Measurements from ENCODE around the gene NNT. TPM values are rescaled to one million over a fixed set of nuclear protein-coding genes. Genes with fewer than 3 reads are reported as not detected.

NNT gene
- total and polyA plus RNA-seq, 4 donors, result 13.9 to 69.4 (median 37.0) TPM

DNA sequence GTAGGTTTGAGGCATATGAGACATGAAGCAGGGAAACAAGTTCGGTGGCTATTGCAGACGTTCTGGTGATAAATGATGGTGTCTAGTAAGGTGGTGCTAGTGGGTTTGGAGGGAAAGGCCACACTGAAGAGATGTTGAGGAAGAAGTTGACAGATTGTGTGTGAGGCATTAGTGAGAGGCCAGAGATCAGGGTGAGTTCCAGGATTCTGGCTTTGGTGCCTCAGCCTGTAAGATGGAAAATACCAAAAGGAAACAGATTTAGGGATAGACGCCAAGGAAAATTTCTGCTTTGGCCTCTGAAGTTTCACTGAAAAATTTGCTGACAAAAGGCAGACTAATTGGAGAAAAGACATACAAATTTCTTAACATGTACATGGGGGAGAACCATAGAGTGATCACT, 39.7 kb upstream of the NNT start:
- Histone ChIP-seq H3K36me3 (ENCODE audit: control insufficient read depth in 1 of 2, insufficient read depth in 2 of 2, low read length in 1 of 2) (no peaks in the 10 kb centered on the region), H3K27ac (ENCODE audit: low read depth in 1 of 2, low read length in 2 of 2) (peak overlapping the region; percentile 22 to 47), H3K9me3 (ENCODE audit: control insufficient read depth, low read length) (no peaks in the 10 kb centered on the region), H3K4me1 (ENCODE audit: control insufficient read depth in 1 of 2, insufficient read depth in 2 of 2, low read length in 2 of 2) (no peaks in the 10 kb centered on the region), H3K27me3 (ENCODE audit: control insufficient read depth in 1 of 2, insufficient read depth in 2 of 2, low read length in 1 of 2) (no peaks in the 10 kb centered on the region), H3K4me3 (ENCODE audit: low read length in 2 of 2) (no peak overlapping the region)
- 6 to 10% methylated on average over 3 of the region's 3 CpGs for WGBS, 2 donors
- ATAC-seq (ENCODE audit: low FRiP score) (no peak), DNase-seq (no peak)
- intact Hi-C loops (cut with DNase I), result no loop called here

DNA sequence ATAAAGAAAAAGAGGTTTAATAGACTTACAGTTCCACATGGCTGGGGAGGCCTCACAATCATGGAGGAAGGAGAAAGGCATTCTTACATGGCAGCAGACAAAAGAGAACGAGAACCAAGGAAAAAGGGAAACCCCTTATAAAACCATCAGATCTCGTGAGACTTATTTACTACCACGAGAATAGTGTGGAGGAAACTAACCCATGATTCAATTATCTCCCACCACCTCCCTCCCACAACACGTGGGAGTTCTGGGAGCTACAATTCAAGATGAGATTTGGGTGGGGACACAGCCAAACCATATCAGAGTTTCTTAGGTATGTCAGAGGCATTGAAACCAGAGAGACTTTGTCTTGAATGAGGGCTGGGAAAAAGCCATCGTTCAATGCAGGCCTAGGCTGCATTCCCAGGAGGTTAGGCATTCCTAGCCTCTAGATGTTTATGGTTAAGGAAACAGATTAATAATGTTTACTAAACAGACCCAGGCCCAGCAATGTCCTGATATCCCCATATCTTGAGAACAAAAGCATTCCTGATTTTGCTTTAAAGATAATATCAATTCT, 38.6 kb upstream of the NNT start:
- Histone ChIP-seq H3K27me3 (ENCODE audit: control insufficient read depth in 1 of 2, insufficient read depth in 2 of 2, low read length in 1 of 2) (no peaks in the 10 kb centered on the region), H3K4me3 (ENCODE audit: low read length in 2 of 2) (no peak overlapping the region), H3K4me1 (ENCODE audit: control insufficient read depth in 1 of 2, insufficient read depth in 2 of 2, low read length in 2 of 2) (no peaks in the 10 kb centered on the region), H3K27ac (ENCODE audit: low read depth in 1 of 2, low read length in 2 of 2) (no peak overlapping the region), H3K36me3 (ENCODE audit: control insufficient read depth in 1 of 2, insufficient read depth in 2 of 2, low read length in 1 of 2) (no peaks in the 10 kb centered on the region), H3K9me3 (ENCODE audit: control insufficient read depth, low read length) (no peaks in the 10 kb centered on the region)
- intact Hi-C loops (cut with DNase I), result no loop called here
- WGBS, 2 donors, result 72 to 74% methylated on average over 5 of the region's 5 CpGs
- DNase-seq (no peak), ATAC-seq (ENCODE audit: low FRiP score) (no peak)

DNA sequence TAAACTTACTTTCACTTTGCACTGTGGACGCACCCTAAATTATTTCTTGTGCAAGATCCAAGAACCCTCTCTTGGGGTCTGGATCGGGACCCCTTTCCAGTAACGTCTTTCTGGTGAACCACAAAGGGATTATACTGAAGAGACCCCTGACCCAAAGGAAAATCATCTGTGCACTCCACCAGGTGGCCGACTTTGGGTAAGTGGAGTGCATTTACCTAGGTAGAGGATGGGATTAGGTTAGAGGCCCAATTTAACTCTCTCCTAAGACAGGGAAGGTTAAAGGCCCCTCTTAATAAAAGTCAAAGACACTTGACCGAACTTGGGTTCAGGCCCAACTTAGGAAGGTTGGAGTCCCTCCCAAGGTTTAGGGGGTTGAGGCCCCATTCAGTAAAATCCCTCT, 37.9 kb upstream of the NNT start:
- no peak for DNase-seq
- Histone ChIP-seq H3K36me3 (ENCODE audit: control insufficient read depth in 1 of 2, insufficient read depth in 2 of 2, low read length in 1 of 2) (no peaks in the 10 kb centered on the region), H3K27me3 (ENCODE audit: control insufficient read depth in 1 of 2, insufficient read depth in 2 of 2, low read length in 1 of 2) (no peaks in the 10 kb centered on the region), H3K4me1 (ENCODE audit: control insufficient read depth in 1 of 2, insufficient read depth in 2 of 2, low read length in 2 of 2) (no peaks in the 10 kb centered on the region), H3K27ac (ENCODE audit: low read depth in 1 of 2, low read length in 2 of 2) (no peak overlapping the region), H3K9me3 (ENCODE audit: control insufficient read depth, low read length) (no peaks in the 10 kb centered on the region), H3K4me3 (ENCODE audit: low read length in 2 of 2) (no peak overlapping the region)
- intact Hi-C loops (cut with DNase I), result no loop called here
- WGBS, 2 donors, result 94 to 95% methylated on average over 5 of the region's 5 CpGs
- no peak for ATAC-seq (ENCODE audit: low FRiP score)

DNA sequence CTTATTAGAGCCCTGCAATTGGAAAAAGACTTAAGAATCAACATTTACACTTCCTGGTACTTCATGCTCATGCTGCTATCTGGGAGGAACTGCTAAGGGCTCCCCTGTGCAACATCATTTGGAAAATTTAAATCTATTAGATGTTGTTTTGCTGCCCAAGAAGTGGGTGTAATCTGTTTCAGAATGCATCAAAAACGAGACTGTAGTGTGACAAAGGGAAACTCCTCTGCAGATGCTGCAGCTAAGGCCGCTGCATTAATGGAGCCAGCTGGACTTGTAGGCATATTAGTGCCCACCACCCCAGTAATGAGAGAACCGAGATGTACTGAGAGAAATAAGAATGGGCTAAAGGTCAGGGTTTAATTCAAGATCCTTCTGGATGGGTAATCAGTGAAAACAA, 35.0 kb upstream of the NNT start:
- DNase-seq (no peak), ATAC-seq (ENCODE audit: low FRiP score) (no peak)
- H3K36me3 ChIP-seq (ENCODE audit: control insufficient read depth in 1 of 2, insufficient read depth in 2 of 2, low read length in 1 of 2), result no peaks in the 10 kb centered on the region
- H3K4me3 ChIP-seq (ENCODE audit: low read length in 2 of 2), result no peak overlapping the region
- H3K27me3 ChIP-seq (ENCODE audit: control insufficient read depth in 1 of 2, insufficient read depth in 2 of 2, low read length in 1 of 2), result no peaks in the 10 kb centered on the region
- intact Hi-C loops (cut with DNase I), result no loop called here
- H3K27ac ChIP-seq (ENCODE audit: low read depth in 1 of 2, low read length in 2 of 2), result no peak overlapping the region
- no peaks in the 10 kb centered on the region for H3K9me3 ChIP-seq (ENCODE audit: control insufficient read depth, low read length)
- WGBS, 2 donors, result 92 to 93% methylated on average over 3 of the region's 3 CpGs
- H3K4me1 ChIP-seq (ENCODE audit: control insufficient read depth in 1 of 2, insufficient read depth in 2 of 2, low read length in 2 of 2), result no peaks in the 10 kb centered on the region

DNA sequence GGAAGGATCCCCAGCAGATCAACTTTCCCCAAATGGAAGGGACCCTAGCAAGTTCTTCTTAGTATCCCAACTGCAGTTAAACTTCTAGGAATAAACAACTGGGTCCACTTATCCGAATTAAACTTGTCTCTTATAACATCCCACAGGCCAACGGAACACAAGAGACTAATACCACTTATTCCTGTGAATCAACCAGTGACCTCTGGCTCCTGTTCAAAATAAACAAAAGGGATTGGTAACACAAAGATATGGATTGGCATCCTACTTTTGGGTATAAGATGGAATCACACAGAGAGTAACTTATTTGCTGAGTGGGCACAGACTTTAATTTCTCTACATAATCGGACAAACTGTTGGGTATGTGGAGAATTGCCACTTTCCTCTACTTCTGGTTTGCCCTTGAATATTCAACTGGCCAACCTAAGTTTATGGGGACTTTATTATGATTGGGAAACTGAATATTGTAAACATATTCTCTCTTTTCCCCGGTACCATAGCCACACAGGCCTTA, 33.7 kb upstream of the NNT start:
- no peaks in the 10 kb centered on the region for H3K36me3 ChIP-seq (ENCODE audit: control insufficient read depth in 1 of 2, insufficient read depth in 2 of 2, low read length in 1 of 2)
- H3K4me3 ChIP-seq (ENCODE audit: low read length in 2 of 2), result no peak overlapping the region
- intact Hi-C loops (cut with DNase I), result no loop called here
- H3K4me1 ChIP-seq (ENCODE audit: control insufficient read depth in 1 of 2, insufficient read depth in 2 of 2, low read length in 2 of 2), result no peaks in the 10 kb centered on the region
- H3K27me3 ChIP-seq (ENCODE audit: control insufficient read depth in 1 of 2, insufficient read depth in 2 of 2, low read length in 1 of 2), result no peaks in the 10 kb centered on the region
- H3K9me3 ChIP-seq (ENCODE audit: control insufficient read depth, low read length), result no peaks in the 10 kb centered on the region
- DNase-seq (no peak), ATAC-seq (ENCODE audit: low FRiP score) (no peak)
- WGBS, 2 donors, result 91 to 93% methylated on average over 4 of the region's 4 CpGs
- no peak overlapping the region for H3K27ac ChIP-seq (ENCODE audit: low read depth in 1 of 2, low read length in 2 of 2)

DNA sequence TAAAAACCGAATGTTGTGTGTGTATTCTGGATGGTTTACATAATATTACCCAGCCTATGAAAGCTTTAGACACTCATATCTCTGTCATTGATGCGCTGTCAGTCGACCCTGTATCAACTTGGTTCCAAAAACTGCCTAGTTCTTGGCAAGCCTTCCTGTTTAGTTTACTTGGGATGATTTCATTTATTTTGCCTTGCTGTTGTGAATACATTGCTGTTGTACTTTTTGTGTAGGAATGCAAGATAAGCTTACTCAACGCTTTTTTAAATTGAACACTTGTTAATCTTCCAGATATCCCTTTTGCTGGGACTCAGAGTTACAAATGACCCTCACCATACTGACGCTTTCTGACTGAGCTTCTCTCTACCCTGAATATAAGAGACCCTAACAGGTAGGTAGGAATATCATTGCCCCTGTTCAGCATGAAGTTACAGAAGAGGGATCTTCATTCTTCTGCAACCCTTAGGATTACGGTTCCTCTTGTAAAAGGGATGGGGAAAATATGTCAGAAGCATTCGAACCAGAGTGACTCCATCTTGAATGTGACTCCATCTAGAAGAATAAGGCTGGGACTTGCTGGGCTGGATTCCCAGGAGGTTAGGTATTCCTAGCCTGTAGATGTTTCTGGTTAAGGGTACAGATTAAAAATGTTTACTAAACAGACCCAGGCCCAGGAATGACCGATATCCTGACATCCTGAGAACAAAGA, 32.4 kb upstream of the NNT start:
- 62 to 67% methylated on average over 8 of the region's 8 CpGs for WGBS, 2 donors
- Histone ChIP-seq H3K27ac (ENCODE audit: low read depth in 1 of 2, low read length in 2 of 2) (no peak overlapping the region), H3K4me3 (ENCODE audit: low read length in 2 of 2) (peak overlapping the region; percentile 48 to 54)

DNA sequence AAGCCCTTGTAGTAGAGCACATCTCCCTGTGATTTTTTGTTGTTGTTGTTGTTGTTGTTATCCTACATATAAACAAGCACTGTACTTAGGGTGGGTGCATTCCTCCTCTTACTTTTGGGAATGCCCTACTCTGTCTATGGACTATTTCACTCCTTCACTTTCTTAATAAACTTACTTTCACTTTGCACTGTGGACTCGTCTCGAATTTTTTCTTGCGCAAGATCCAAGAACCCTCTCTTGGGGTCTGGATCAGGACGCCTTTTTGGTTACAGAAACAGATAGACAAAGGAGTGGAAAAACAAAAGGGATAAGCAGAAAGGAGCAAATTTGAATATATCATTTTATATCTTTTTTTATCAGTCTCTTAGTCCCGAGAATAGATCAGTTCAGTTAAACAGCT, 31.7 kb upstream of the NNT start:
- 6 to 9% methylated on average over 5 of the region's 5 CpGs for WGBS, 2 donors
- Histone ChIP-seq H3K4me1 (ENCODE audit: control insufficient read depth in 1 of 2, insufficient read depth in 2 of 2, low read length in 2 of 2) (no peaks in the 10 kb centered on the region), H3K27me3 (ENCODE audit: control insufficient read depth in 1 of 2, insufficient read depth in 2 of 2, low read length in 1 of 2) (no peaks in the 10 kb centered on the region), H3K36me3 (ENCODE audit: control insufficient read depth in 1 of 2, insufficient read depth in 2 of 2, low read length in 1 of 2) (no peaks in the 10 kb centered on the region), H3K27ac (ENCODE audit: low read depth in 1 of 2, low read length in 2 of 2) (no peak overlapping the region), H3K4me3 (ENCODE audit: low read length in 2 of 2) (peak overlapping the region; percentile 48 to 54), H3K9me3 (ENCODE audit: control insufficient read depth, low read length) (no peaks in the 10 kb centered on the region)
- intact Hi-C loops (cut with DNase I), result no loop called here
- DNase-seq (no peak), ATAC-seq (ENCODE audit: low FRiP score) (peak; percentile 53)

More for the DNA sequence above, 32.4 kb upstream of the NNT start:
- Histone ChIP-seq H3K4me1 (ENCODE audit: control insufficient read depth in 1 of 2, insufficient read depth in 2 of 2, low read length in 2 of 2) (no peaks in the 10 kb centered on the region), H3K9me3 (ENCODE audit: control insufficient read depth, low read length) (no peaks in the 10 kb centered on the region), H3K36me3 (ENCODE audit: control insufficient read depth in 1 of 2, insufficient read depth in 2 of 2, low read length in 1 of 2) (no peaks in the 10 kb centered on the region), H3K27me3 (ENCODE audit: control insufficient read depth in 1 of 2, insufficient read depth in 2 of 2, low read length in 1 of 2) (no peaks in the 10 kb centered on the region)
- DNase-seq (no peak), ATAC-seq (ENCODE audit: low FRiP score) (no peak)
- intact Hi-C loops (cut with DNase I), result no loop called here

DNA sequence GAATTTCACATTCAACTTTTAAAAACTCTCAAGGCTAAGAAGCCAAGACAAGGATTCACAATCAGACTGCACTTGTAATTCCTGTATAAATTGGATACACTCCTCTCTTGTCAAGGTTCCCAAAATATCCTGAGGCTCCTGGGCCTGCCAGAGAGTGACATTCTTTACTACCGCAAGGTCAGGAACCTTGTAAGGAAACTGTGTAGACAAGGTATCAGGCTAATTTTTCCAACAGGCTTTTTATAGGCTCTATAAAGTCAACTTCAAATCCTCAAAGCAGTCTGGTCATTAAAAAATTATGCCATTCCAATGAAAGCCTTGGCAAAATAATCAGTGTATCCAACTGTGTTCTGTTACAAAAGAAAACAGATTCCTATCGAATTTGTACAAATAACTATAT, 30.6 kb upstream of the NNT start:
- intact Hi-C loops (cut with DNase I), result no loop called here
- DNase-seq (no peak), ATAC-seq (ENCODE audit: low FRiP score) (no peak)
- Histone ChIP-seq H3K36me3 (ENCODE audit: control insufficient read depth in 1 of 2, insufficient read depth in 2 of 2, low read length in 1 of 2) (peaks cover 0 to 3% of the 10 kb centered on the region in 2 donors), H3K4me1 (ENCODE audit: control insufficient read depth in 1 of 2, insufficient read depth in 2 of 2, low read length in 2 of 2) (no peaks in the 10 kb centered on the region), H3K27ac (ENCODE audit: low read depth in 1 of 2, low read length in 2 of 2) (no peak overlapping the region), H3K27me3 (ENCODE audit: control insufficient read depth in 1 of 2, insufficient read depth in 2 of 2, low read length in 1 of 2) (no peaks in the 10 kb centered on the region), H3K9me3 (ENCODE audit: control insufficient read depth, low read length) (no peaks in the 10 kb centered on the region), H3K4me3 (ENCODE audit: low read length in 2 of 2) (no peak overlapping the region)
- 1 to 10% methylated on average over 2 of the region's 2 CpGs for WGBS, 2 donors

DNA sequence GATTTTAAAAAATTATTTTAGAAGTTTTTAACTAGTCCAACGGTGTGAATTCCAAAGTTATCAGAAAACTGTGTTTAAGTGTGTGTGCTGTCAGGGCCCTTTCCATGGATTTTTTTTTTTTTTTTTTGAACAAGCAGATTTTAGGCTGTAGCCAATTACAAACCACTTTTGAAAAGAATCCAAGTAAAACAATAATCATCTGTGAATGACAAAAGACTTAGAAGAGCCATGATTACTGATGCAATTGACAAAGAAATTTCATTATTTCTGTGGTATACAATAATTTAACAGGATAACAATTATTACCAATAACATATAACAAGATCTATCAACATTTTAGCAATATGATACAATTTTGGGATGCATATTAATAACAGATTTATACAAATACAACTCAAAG, 29.9 kb upstream of the NNT start:
- Histone ChIP-seq H3K27me3 (ENCODE audit: control insufficient read depth in 1 of 2, insufficient read depth in 2 of 2, low read length in 1 of 2) (no peaks in the 10 kb centered on the region), H3K27ac (ENCODE audit: low read depth in 1 of 2, low read length in 2 of 2) (no peak overlapping the region), H3K9me3 (ENCODE audit: control insufficient read depth, low read length) (no peaks in the 10 kb centered on the region), H3K36me3 (ENCODE audit: control insufficient read depth in 1 of 2, insufficient read depth in 2 of 2, low read length in 1 of 2) (peaks cover 0 to 3% of the 10 kb centered on the region in 2 donors), H3K4me3 (ENCODE audit: low read length in 2 of 2) (no peak overlapping the region), H3K4me1 (ENCODE audit: control insufficient read depth in 1 of 2, insufficient read depth in 2 of 2, low read length in 2 of 2) (no peaks in the 10 kb centered on the region)
- intact Hi-C loops (cut with DNase I), result no loop called here
- DNase-seq, result no peak
- 7% methylated on average over 1 of the region's 1 CpG for WGBS, 2 donors
- ATAC-seq (ENCODE audit: low FRiP score), result no peak

Data from aorta (tissue), 5 donors.